ENCODE results near the gene POC1B. TPM values are rescaled to one million over a fixed set of nuclear protein-coding genes. Genes with fewer than 3 reads are reported as not detected.

Gene POC1B
- polyA plus RNA-seq, 1 donor from 2014 or later = 10.0 TPM

DNA sequence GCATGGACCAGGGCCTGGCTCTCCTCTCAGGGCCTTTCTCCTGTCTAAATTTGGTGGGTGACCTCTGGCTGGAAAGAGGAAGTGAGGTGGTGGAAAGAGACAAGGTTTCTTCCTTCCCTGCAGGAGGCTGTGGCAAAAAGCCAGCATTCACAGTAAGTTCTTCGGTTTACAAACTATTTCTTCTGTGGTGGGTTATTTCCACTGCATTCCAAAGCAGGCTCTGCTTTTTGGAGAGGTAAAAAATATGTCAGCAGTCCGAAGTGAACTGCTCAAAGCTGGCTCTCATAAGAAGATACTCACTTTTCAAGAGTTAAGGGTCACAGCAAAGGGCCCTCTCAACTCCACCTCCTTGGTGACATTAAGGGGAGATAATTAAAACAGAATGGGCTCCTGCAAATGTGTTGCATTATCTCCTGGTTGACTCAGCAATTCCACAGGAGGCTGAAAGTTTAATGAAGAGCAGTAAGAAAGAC, 48.9 kb upstream of the POC1B start:
- H3K27me3 ChIP-seq (ENCODE audit: insufficient read depth, low read depth, low read length) = no peaks in the 10 kb centered on the region
- no peaks in the 10 kb centered on the region for H3K9me3 ChIP-seq (ENCODE audit: low read length)
- TF ChIP-seq, protein P1, sequence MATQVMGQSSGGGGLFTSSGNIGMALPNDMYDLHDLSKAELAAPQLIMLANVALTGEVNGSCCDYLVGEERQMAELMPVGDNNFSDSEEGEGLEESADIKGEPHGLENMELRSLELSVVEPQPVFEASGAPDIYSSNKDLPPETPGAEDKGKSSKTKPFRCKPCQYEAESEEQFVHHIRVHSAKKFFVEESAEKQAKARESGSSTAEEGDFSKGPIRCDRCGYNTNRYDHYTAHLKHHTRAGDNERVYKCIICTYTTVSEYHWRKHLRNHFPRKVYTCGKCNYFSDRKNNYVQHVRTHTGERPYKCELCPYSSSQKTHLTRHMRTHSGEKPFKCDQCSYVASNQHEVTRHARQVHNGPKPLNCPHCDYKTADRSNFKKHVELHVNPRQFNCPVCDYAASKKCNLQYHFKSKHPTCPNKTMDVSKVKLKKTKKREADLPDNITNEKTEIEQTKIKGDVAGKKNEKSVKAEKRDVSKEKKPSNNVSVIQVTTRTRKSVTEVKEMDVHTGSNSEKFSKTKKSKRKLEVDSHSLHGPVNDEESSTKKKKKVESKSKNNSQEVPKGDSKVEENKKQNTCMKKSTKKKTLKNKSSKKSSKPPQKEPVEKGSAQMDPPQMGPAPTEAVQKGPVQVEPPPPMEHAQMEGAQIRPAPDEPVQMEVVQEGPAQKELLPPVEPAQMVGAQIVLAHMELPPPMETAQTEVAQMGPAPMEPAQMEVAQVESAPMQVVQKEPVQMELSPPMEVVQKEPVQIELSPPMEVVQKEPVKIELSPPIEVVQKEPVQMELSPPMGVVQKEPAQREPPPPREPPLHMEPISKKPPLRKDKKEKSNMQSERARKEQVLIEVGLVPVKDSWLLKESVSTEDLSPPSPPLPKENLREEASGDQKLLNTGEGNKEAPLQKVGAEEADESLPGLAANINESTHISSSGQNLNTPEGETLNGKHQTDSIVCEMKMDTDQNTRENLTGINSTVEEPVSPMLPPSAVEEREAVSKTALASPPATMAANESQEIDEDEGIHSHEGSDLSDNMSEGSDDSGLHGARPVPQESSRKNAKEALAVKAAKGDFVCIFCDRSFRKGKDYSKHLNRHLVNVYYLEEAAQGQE (IDR thresholded peaks at IDR 0.05; ENCODE audit: borderline replicate concordance) = no peak
- TF ChIP-seq SMC3 (conservative IDR thresholded peaks at IDR 0.05; ENCODE audit: poor library complexity) = no peak
- TF ChIP-seq POLR2AphosphoS5 (IDR thresholded peaks at IDR 0.05) = no peak
- no peak for TF ChIP-seq RAD21 (conservative IDR thresholded peaks at IDR 0.05)
- no peak for TF ChIP-seq MXI1 (conservative IDR thresholded peaks at IDR 0.05; ENCODE audit: poor library complexity, severe bottlenecking)
- TF ChIP-seq TAF1 (IDR thresholded peaks at IDR 0.05; ENCODE audit: low read depth) = no peak
- no peak for TF ChIP-seq EZH2 (IDR thresholded peaks at IDR 0.05; ENCODE audit: borderline replicate concordance, insufficient read depth, low read length, poor library complexity, severe bottlenecking)
- no peak for TF ChIP-seq EP300 (conservative IDR thresholded peaks at IDR 0.05; ENCODE audit: poor library complexity, severe bottlenecking)
- TF ChIP-seq, protein P2, sequence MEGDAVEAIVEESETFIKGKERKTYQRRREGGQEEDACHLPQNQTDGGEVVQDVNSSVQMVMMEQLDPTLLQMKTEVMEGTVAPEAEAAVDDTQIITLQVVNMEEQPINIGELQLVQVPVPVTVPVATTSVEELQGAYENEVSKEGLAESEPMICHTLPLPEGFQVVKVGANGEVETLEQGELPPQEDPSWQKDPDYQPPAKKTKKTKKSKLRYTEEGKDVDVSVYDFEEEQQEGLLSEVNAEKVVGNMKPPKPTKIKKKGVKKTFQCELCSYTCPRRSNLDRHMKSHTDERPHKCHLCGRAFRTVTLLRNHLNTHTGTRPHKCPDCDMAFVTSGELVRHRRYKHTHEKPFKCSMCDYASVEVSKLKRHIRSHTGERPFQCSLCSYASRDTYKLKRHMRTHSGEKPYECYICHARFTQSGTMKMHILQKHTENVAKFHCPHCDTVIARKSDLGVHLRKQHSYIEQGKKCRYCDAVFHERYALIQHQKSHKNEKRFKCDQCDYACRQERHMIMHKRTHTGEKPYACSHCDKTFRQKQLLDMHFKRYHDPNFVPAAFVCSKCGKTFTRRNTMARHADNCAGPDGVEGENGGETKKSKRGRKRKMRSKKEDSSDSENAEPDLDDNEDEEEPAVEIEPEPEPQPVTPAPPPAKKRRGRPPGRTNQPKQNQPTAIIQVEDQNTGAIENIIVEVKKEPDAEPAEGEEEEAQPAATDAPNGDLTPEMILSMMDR (IDR thresholded peaks at IDR 0.05; ENCODE audit: poor library complexity, severe bottlenecking) = no peak
- H3K4me2 ChIP-seq (ENCODE audit: low read length) = no peak overlapping the region
- no peak overlapping the region for H3K4me3 ChIP-seq (ENCODE audit: low read length)
- no peaks in the 10 kb centered on the region for H4K20me1 ChIP-seq (ENCODE audit: insufficient read depth)
- no peaks in the 10 kb centered on the region for H3F3A ChIP-seq (ENCODE audit: insufficient read depth, low read length, poor library complexity, severe bottlenecking)
- H3K36me3 ChIP-seq (ENCODE audit: insufficient read depth, low read length) = no peaks in the 10 kb centered on the region
- no peaks in the 10 kb centered on the region for H3K9me2 ChIP-seq (ENCODE audit: insufficient read depth, low read length)
- no peak overlapping the region for H2AFZ ChIP-seq (ENCODE audit: low read depth, low read length)
- no peak overlapping the region for H3K27ac ChIP-seq (ENCODE audit: low read length)
- H3K9ac ChIP-seq (ENCODE audit: low read length) = no peak overlapping the region
- H3K79me2 ChIP-seq (replicated peaks; ENCODE audit: insufficient read depth, low read length) = no peaks in the 10 kb centered on the region

DNA sequence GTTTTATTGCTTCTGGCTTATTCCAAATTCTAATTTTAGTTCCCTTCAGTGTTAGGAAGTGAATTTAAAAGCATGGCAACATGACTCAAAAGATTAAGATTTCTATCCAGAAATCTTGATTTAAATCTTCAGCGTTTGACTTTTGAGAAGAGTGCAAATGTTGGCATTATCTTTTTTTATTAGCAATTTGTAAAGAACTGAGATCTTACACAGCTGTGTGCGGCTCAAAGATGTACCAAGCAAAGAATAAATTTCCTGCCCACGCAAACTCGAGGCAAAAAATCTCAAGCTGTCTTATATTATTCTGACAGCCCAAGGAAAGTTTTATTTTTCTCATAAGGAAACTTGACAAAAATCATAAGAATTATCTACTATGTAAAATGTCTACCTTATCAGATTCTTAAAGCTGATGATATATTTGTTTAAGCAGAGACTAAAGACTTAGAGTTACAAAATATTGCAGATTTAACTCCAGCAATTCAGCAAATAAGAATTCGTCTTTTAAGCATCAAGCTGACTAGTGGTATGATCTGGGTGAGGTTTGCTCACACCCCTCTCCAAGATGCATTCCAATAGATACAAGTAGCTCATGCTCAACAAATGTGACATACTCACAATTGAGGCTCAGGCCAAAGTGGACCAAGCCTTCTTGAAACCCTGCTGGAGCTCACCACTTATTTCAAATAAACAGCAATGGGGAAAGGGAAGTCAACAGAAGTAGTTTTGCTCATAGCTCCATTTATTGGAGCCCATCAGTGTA, 47.4 kb upstream of the POC1B start:
- Histone ChIP-seq H3K9me3 (ENCODE audit: low read length) (no peaks in the 10 kb centered on the region), H3K79me2 (replicated peaks; ENCODE audit: insufficient read depth, low read length) (no peaks in the 10 kb centered on the region), H3K27ac (ENCODE audit: low read length) (no peak overlapping the region), H3K9me2 (ENCODE audit: insufficient read depth, low read length) (no peaks in the 10 kb centered on the region), H4K20me1 (ENCODE audit: insufficient read depth) (no peaks in the 10 kb centered on the region), H3K36me3 (ENCODE audit: insufficient read depth, low read length) (no peaks in the 10 kb centered on the region), H3K9ac (ENCODE audit: low read length) (no peak overlapping the region), H3K27me3 (ENCODE audit: insufficient read depth, low read depth, low read length) (no peaks in the 10 kb centered on the region), H2AFZ (ENCODE audit: low read depth, low read length) (no peak overlapping the region), H3K4me2 (ENCODE audit: low read length) (no peak overlapping the region), H3K4me3 (ENCODE audit: low read length) (no peak overlapping the region), H3F3A (ENCODE audit: insufficient read depth, low read length, poor library complexity, severe bottlenecking) (no peaks in the 10 kb centered on the region)
- TF ChIP-seq RAD21 (conservative IDR thresholded peaks at IDR 0.05) (no peak), EP300 (conservative IDR thresholded peaks at IDR 0.05; ENCODE audit: poor library complexity, severe bottlenecking) (no peak), TAF1 (IDR thresholded peaks at IDR 0.05; ENCODE audit: low read depth) (no peak), POLR2AphosphoS5 (IDR thresholded peaks at IDR 0.05) (no peak), EZH2 (IDR thresholded peaks at IDR 0.05; ENCODE audit: borderline replicate concordance, insufficient read depth, low read length, poor library complexity, severe bottlenecking) (no peak), SMC3 (conservative IDR thresholded peaks at IDR 0.05; ENCODE audit: poor library complexity) (no peak), MXI1 (conservative IDR thresholded peaks at IDR 0.05; ENCODE audit: poor library complexity, severe bottlenecking) (no peak)
- TF ChIP-seq, protein P2 (IDR thresholded peaks at IDR 0.05; ENCODE audit: poor library complexity, severe bottlenecking) = no peak
- TF ChIP-seq, protein P1 (IDR thresholded peaks at IDR 0.05; ENCODE audit: borderline replicate concordance) = no peak

Data from neural cell (in vitro differentiated cells).